ENCODE data around the gene POLE3.

POLE3 gene

GRCh38 chr9:113427629-113428028, 17.2 kb upstream of the POLE3 start:
- TF ChIP-seq ZBTB7A (IDR thresholded peaks at IDR 0.05; ENCODE audit: low read depth), result no peak
- no peak for TF ChIP-seq TEAD4 (IDR thresholded peaks at IDR 0.05)
- TF ChIP-seq NFIC (IDR thresholded peaks at IDR 0.05), result no peak
- no peak for TF ChIP-seq TCF12 (IDR thresholded peaks at IDR 0.05; ENCODE audit: low read depth)
- no peak for TF ChIP-seq USF1 (IDR thresholded peaks at IDR 0.05)
- no peak for TF ChIP-seq MAX (IDR thresholded peaks at IDR 0.05)
- no peak for TF ChIP-seq FOXM1 (IDR thresholded peaks at IDR 0.05; ENCODE audit: borderline replicate concordance, low read depth)
- no peak for TF ChIP-seq REST (IDR thresholded peaks at IDR 0.05; ENCODE audit: low read depth)
- no peak for TF ChIP-seq CREB1 (IDR thresholded peaks at IDR 0.05; ENCODE audit: low read depth)
- no peak for TF ChIP-seq EP300 (IDR thresholded peaks at IDR 0.05; ENCODE audit: borderline replicate concordance)
- no peak for TF ChIP-seq YY1 (IDR thresholded peaks at IDR 0.05; ENCODE audit: low read depth)
- no peak for TF ChIP-seq CEBPB (IDR thresholded peaks at IDR 0.05)
- no peak for TF ChIP-seq RAD21 (IDR thresholded peaks at IDR 0.05; ENCODE audit: low read depth)
- no peak for TF ChIP-seq EGR1 (IDR thresholded peaks at IDR 0.05)
- no peak for TF ChIP-seq TAF1 (IDR thresholded peaks at IDR 0.05; ENCODE audit: low read depth)

- TF ChIP-seq ZBTB7A (IDR thresholded peaks at IDR 0.05; ENCODE audit: low read depth) (no peak), RAD21 (IDR thresholded peaks at IDR 0.05; ENCODE audit: low read depth) (no peak), MAX (IDR thresholded peaks at IDR 0.05) (no peak), USF1 (IDR thresholded peaks at IDR 0.05) (no peak), YY1 (IDR thresholded peaks at IDR 0.05; ENCODE audit: low read depth) (no peak), CREB1 (IDR thresholded peaks at IDR 0.05; ENCODE audit: low read depth) (no peak), EGR1 (IDR thresholded peaks at IDR 0.05) (no peak), CEBPB (IDR thresholded peaks at IDR 0.05) (no peak), TAF1 (IDR thresholded peaks at IDR 0.05; ENCODE audit: low read depth) (no peak)
Observed at GRCh38 chr9:113426701-113427100, 16.2 kb upstream of the POLE3 start.

- no peak for TF ChIP-seq TCF12 (IDR thresholded peaks at IDR 0.05; ENCODE audit: low read depth)
- no peak for TF ChIP-seq FOXM1 (IDR thresholded peaks at IDR 0.05; ENCODE audit: borderline replicate concordance, low read depth)
- no peak for TF ChIP-seq USF1 (IDR thresholded peaks at IDR 0.05)
- TF ChIP-seq MAX (IDR thresholded peaks at IDR 0.05), result no peak
- TF ChIP-seq CREB1 (IDR thresholded peaks at IDR 0.05; ENCODE audit: low read depth), result no peak
- no peak for TF ChIP-seq NFIC (IDR thresholded peaks at IDR 0.05)
- TF ChIP-seq TAF1 (IDR thresholded peaks at IDR 0.05; ENCODE audit: low read depth), result no peak
- no peak for TF ChIP-seq EP300 (IDR thresholded peaks at IDR 0.05; ENCODE audit: borderline replicate concordance)
- TF ChIP-seq YY1 (IDR thresholded peaks at IDR 0.05; ENCODE audit: low read depth), result no peak
- no peak for TF ChIP-seq ZBTB7A (IDR thresholded peaks at IDR 0.05; ENCODE audit: low read depth)
- no peak for TF ChIP-seq EGR1 (IDR thresholded peaks at IDR 0.05)
- TF ChIP-seq TEAD4 (IDR thresholded peaks at IDR 0.05), result no peak
- TF ChIP-seq RAD21 (IDR thresholded peaks at IDR 0.05; ENCODE audit: low read depth), result no peak
- no peak for TF ChIP-seq CEBPB (IDR thresholded peaks at IDR 0.05)
- no peak for TF ChIP-seq REST (IDR thresholded peaks at IDR 0.05; ENCODE audit: low read depth)
Observed at GRCh38 chr9:113425072-113425471, 14.6 kb upstream of the POLE3 start.

GRCh38 chr9:113421726-113422125, 11.3 kb upstream of the POLE3 start:
- TF ChIP-seq TCF12 (IDR thresholded peaks at IDR 0.05; ENCODE audit: low read depth), result no peak
- no peak for TF ChIP-seq EGR1 (IDR thresholded peaks at IDR 0.05)
- TF ChIP-seq CEBPB (IDR thresholded peaks at IDR 0.05), result no peak
- TF ChIP-seq MAX (IDR thresholded peaks at IDR 0.05), result no peak
- TF ChIP-seq ZBTB7A (IDR thresholded peaks at IDR 0.05; ENCODE audit: low read depth), result no peak
- no peak for TF ChIP-seq FOXM1 (IDR thresholded peaks at IDR 0.05; ENCODE audit: borderline replicate concordance, low read depth)
- TF ChIP-seq YY1 (IDR thresholded peaks at IDR 0.05; ENCODE audit: low read depth), result no peak
- TF ChIP-seq TEAD4 (IDR thresholded peaks at IDR 0.05), result no peak
- TF ChIP-seq USF1 (IDR thresholded peaks at IDR 0.05), result no peak
- no peak for TF ChIP-seq CREB1 (IDR thresholded peaks at IDR 0.05; ENCODE audit: low read depth)
- TF ChIP-seq TAF1 (IDR thresholded peaks at IDR 0.05; ENCODE audit: low read depth), result no peak
- TF ChIP-seq NFIC (IDR thresholded peaks at IDR 0.05), result no peak
- no peak for TF ChIP-seq REST (IDR thresholded peaks at IDR 0.05; ENCODE audit: low read depth)
- TF ChIP-seq RAD21 (IDR thresholded peaks at IDR 0.05; ENCODE audit: low read depth), result no peak
- no peak for TF ChIP-seq EP300 (IDR thresholded peaks at IDR 0.05; ENCODE audit: borderline replicate concordance)
